ENCODE data around the gene SAMMSON.

The SAMMSON gene

DNA sequence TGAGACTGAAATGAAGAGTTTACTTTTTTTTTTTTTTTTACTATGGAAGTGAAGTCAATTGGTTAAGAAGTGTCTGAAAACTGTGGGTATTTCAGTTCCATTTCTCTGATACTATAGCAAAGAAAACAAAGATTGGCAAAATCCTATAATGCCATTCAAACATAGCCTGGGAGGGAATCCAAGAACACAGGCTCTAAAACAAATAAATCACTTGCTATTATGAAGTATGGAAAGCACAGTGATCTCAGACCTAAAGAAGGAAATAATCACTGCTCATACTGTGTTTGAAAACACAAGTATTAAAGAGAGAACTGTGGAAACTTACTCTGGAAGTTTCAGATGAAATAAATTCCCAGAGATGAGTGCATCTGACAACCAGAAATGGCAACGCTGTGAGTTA lies 12.0 kb downstream of the SAMMSON start:
- DNase-seq (ENCODE audit: low read depth in 2 of 2): no peak

DNA sequence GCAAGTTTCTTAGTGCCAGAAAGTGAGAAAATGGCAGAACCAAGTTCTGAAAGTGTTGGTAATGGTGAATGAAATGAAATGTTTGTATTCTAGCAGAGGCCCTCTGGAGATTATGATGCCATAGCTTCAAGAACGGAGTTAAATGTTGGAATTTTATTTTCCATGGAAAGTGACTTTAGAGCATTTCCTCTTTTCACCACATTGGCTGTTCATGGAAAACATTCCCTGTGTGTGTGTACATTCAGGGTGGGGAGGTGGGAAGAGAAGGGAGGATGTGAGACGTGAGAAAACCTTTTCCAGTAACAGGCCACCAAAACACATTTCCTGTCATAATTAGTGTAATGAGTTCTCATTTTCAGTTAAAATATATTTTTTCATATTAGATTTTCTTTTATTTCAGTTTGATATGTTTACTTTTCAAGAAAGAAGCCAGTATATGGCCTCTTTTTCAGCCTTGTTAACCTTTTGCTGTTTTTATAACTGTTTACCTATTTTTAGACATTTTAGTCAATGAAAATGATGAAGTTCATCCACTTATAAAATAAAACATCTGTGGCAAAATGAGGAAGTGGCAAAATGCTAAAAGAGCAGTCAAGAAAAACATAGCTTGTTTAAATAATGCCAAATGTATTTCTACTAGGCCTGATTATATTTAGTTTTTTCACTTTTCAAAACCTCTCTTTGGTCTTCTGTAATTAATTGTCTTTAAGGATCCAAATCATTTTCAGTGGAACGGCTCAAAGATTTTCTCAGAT lies 21.6 kb downstream of the SAMMSON start:
- DNase-seq (ENCODE audit: low read depth in 2 of 2): no peak

DNA sequence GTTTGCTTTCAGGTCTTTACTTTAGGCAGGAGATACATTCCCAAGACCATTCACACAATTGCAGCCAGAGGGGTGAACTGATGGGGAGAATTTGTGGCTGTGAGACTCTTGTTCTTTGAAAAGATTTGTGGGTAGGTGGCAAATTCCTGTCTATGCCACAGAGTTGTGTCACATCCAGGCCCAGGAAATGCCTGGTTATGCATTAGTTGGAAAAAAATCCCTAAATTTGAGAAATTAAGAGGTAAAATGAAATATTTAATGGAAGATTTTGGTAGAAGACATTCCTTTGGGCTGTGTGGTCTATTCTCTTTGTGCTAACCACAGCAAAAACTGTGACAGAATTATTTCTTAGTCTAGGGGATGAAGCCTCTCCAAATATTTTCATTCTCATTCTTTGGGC lies 28.8 kb downstream of the SAMMSON start:
- DNase-seq (ENCODE audit: low read depth in 2 of 2): no peak

DNA sequence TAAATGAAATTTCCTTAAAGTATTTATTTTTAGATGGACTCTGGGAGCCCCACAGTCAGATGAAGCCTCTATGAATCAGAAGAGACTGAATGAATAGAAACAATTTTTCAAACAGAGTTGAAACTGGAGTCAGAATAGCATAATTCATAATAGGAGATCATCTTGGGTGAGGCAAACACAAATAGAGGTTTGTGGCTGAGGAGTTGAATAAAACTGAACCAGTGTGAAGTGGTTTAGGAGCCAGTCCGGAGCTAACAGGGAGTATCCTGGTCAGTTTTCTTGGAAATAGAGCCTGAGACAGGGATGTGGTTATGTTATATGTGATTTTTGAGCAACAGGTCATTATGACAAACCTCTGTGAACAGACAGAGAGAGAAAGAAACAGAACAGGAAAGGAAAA lies 39.2 kb downstream of the SAMMSON start:
- no peak for DNase-seq (ENCODE audit: low read depth in 2 of 2)

GRCh38 chr3:70040386-70040785 lies 40.9 kb downstream of the SAMMSON start:
- no peak for DNase-seq (ENCODE audit: low read depth in 2 of 2)

DNA sequence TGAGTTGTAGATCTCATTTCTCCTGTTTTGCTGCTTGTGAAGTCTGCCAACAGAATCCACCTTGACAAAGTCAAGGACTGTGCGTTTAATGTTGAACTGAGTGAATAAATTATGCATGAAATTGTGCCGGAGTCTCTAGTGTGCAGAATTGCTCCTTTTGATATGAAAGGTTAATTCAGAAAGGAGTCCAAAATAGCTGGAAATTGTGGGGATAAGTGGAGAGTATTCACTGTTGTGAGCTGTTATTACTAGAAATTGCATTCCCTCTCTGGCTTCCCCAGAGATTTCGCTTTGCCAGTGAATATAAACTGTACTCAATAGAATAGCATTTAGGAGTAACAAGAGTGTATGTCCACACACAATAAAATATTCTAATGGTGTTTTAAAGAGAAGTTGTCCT lies 43.1 kb downstream of the SAMMSON start:
- no peak for DNase-seq (ENCODE audit: low read depth in 2 of 2)

- DNase-seq (ENCODE audit: low read depth in 2 of 2): no peak
Observed at GRCh38 chr3:70049761-70050160, 50.2 kb downstream of the SAMMSON start.

- DNase-seq (ENCODE audit: low read depth in 2 of 2): no peak
Observed at GRCh38 chr3:70053293-70053692, 53.8 kb downstream of the SAMMSON start.

DNA sequence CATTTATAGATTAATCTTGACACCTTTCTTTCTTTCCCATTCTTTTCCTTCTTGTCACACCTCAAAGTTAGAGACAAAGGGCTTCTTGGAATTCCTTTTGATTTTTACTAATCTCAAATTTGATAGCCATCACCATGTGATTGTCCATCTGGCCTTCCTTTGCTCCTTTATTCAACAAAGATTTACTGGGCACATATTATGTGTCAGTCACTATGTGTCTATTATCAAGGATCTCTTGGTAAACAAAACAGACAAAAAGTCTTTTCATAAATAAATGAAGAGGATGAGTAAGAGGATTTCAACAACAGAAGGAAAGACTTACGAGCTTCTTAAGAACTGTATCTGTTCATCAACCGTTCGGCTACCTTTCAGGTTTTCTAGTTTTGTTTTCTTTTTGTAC lies 56.5 kb downstream of the SAMMSON start:
- no peak for DNase-seq (ENCODE audit: low read depth in 2 of 2)

- DNase-seq (ENCODE audit: low read depth in 2 of 2): no peak
Observed at GRCh38 chr3:70057426-70057825, 57.9 kb downstream of the SAMMSON start.

GRCh38 chr3:70061096-70061495 lies 61.6 kb downstream of the SAMMSON start:
- no peak for DNase-seq (ENCODE audit: low read depth in 2 of 2)

DNA sequence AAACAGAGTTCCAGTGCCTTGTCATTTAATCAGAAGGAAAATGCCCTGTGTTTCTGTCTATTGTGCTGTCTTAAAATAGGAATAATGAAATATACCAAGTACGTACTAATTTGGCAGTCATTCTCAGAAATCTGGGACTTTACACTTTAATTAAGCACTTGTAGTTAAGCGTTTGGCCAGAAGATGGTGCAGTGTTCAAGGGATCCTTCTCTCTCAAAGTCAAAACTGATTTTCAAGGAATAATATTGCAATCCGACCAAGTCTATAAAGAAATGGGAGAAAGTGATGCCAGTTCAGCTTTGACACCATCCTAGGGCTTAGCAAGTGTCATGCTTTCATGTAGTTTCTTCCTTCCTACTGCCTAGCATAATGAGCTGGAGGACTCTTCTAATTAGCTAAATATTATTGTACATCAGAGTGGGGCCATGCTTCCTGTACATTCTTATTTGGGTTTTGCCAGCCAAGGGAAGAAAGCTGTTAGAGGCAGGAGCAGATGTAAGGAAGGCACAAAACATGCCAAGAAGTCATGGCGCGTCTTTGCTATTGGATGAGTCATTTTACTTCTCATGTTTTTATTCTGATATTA lies 64.8 kb downstream of the SAMMSON start:
- no peak for DNase-seq (ENCODE audit: low read depth in 2 of 2)

GRCh38 chr3:70065696-70066253 lies 66.2 kb downstream of the SAMMSON start:
- DNase-seq (ENCODE audit: low read depth in 2 of 2): no peak

DNA sequence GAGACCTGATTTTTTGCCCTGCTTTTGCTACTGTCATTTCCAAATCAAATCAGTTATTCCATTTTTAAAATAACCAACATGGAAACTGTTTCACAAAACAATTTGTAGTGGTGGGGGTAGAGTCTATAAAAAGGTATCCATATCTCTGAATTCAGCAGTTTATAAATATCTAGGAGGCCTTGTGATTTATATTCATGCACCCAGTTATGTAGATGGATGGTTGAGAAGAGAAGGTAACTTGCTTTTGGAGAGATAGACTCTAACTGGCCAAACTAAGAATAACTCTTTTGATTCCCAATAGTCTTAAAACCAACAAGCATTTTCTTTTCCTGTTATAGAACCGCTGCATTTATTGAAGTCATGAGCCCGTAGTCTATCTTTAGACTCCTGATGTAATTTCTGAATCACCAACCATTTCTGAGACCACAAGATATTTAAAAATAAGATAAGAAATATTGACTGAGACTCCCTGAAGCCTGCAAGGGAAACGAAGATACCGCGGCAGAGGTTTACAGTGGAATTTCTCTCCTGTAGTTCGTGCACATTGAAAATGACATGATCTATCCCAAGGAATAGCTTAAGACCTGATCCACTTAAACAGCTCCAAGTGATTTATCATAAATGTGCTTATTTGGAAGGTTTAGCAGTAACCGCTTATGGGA lies 68.5 kb downstream of the SAMMSON start:
- DNase-seq (ENCODE audit: low read depth in 2 of 2): no peak

- DNase-seq (ENCODE audit: low read depth in 2 of 2): no peak
Observed at GRCh38 chr3:70069557-70069956, 70.0 kb downstream of the SAMMSON start.

- no peak for DNase-seq (ENCODE audit: low read depth in 2 of 2)
Observed at GRCh38 chr3:70071138-70071537, 71.6 kb downstream of the SAMMSON start.

GRCh38 chr3:70072180-70072579 lies 72.6 kb downstream of the SAMMSON start:
- DNase-seq (ENCODE audit: low read depth in 2 of 2): no peak

DNA sequence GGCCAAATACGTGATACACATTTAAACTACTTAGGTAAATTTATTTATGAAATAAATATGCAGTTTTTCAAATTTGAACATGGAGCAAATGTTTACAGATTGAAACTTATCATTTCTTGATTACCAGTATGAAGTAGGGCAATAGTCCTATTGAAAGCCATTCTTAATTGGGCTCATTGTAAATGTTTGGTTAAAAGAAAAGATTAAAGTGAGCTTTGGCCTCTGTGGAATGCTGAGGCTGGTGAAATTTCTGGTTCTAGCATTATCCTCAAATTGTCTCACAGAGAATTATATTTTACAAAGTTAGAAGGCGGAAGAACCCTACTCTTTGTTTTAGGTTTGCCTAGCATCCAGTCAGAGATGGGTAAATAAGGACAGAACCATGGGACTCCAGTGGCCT lies 73.2 kb downstream of the SAMMSON start:
- DNase-seq (ENCODE audit: low read depth in 2 of 2): no peak

DNA sequence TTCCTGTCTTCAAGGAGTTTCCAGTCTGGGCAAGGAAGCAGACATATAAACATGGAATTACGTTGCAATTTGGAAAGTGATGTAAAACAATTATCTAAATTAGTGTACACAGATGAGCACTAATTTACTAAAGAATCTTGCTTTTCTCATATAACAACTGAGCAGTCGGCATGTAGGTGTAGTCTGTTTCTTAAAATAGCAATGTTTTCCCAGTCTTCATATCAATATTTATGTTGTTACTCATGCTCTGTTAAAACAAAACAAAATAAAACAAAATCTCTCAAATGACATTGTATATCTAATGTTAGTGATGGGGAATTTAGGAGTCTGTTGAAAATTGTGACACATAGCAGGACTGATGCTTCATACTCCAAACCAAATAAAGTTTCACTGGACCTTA lies 75.6 kb downstream of the SAMMSON start:
- no peak for DNase-seq (ENCODE audit: low read depth in 2 of 2)

DNA sequence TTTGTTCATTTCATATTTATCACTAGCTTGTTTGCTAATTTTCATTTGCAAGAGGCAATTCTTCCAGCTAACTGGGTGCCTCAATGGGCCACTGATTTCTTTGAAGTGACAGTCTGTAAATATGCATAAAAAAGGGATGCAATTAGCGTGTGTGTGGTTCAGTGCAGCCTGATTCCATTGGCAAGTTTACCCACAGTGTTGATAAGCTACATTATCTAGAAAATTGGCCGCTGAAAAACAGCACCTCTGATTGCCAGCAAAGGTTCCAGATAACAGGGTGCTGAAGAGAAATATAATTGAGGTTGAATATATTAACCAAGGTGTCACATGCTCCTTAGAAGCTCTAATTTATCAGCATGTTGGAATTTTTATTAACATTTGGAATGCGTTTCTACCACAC lies 76.9 kb downstream of the SAMMSON start:
- DNase-seq (ENCODE audit: low read depth in 2 of 2): no peak

DNA sequence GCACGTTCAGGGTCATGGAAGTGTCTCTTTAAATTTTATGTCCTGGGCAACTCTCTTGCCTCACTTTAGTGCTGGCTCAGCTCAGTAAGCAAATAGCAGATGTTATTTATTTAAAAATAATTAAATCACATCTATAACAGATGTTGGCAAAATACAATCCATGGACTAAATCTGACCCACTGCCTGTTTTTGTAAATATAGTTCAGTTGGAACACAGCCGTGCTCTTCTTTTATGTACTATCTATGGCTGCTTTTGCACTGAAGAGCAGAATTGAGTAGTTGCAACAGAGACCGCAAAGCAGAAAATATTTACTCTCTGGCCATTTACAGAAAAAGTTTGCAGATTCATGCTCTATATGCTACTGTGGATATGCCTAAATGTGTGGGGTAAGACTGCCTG lies 79.2 kb downstream of the SAMMSON start:
- DNase-seq (ENCODE audit: low read depth in 2 of 2): no peak

GRCh38 chr3:70085613-70086012 lies 86.1 kb downstream of the SAMMSON start:
- DNase-seq (ENCODE audit: low read depth in 2 of 2): no peak

GRCh38 chr3:70086336-70086735 lies 86.8 kb downstream of the SAMMSON start:
- no peak for DNase-seq (ENCODE audit: low read depth in 2 of 2)

Measured in stimulated activated CD8-positive, alpha-beta memory T cell treated with anti-CD3 and anti-CD28 coated beads, Interleukin-7, amount 100 ng/mL, for 4 hours (primary cell).